ENCODE measurements around the gene PKNOX2. TPM values are rescaled to one million over a fixed set of nuclear protein-coding genes. Genes with fewer than 3 reads are reported as not detected.

Gene PKNOX2
- total RNA-seq, 1 donor from 2014 or later, result 21.5 TPM

GRCh38 chr11:125313271-125314219, 149.0 kb downstream of the PKNOX2 start:
- DNase-seq (ENCODE audit: low read depth, low spot score), result no peak
- Mint-ChIP-seq H3K9me3 (peaks cover 8% of the 10 kb centered on the region), H3K36me3 (ENCODE audit: low read depth) (peaks cover 15% of the 10 kb centered on the region), H3K4me1 (no peaks in the 10 kb centered on the region), H3K27me3 (ENCODE audit: low read depth) (no peaks in the 10 kb centered on the region), H3K4me3 (no peak overlapping the region), H3K27ac (ENCODE audit: unreplicated experiment) (no peak overlapping the region)
- no peak for TF ChIP-seq CTCF (conservative IDR thresholded peaks at IDR 0.05)

- DNase-seq (ENCODE audit: low read depth, low spot score), result no peak
- TF ChIP-seq CTCF (conservative IDR thresholded peaks at IDR 0.05), result no peak
- no peaks in the 10 kb centered on the region for H3K27me3 Mint-ChIP-seq (ENCODE audit: low read depth)
- no peak overlapping the region for H3K27ac Mint-ChIP-seq (ENCODE audit: unreplicated experiment)
- peaks cover 8% of the 10 kb centered on the region for H3K9me3 Mint-ChIP-seq
- H3K36me3 Mint-ChIP-seq (ENCODE audit: low read depth), result peaks cover 17% of the 10 kb centered on the region
- no peak overlapping the region for H3K4me3 Mint-ChIP-seq
- H3K4me1 Mint-ChIP-seq, result no peaks in the 10 kb centered on the region
Measured at GRCh38 chr11:125314276-125315078, 149.9 kb downstream of the PKNOX2 start.

- H3K36me3 Mint-ChIP-seq (ENCODE audit: low read depth), result peaks cover 17% of the 10 kb centered on the region
- H3K9me3 Mint-ChIP-seq, result peaks cover 8% of the 10 kb centered on the region
Measured at GRCh38 chr11:125315079-125315740, 150.7 kb downstream of the PKNOX2 start.

GRCh38 chr11:125317416-125317815, 152.9 kb downstream of the PKNOX2 start:
- H3K36me3 Mint-ChIP-seq (ENCODE audit: low read depth), result peaks cover 17% of the 10 kb centered on the region
- peaks cover 8% of the 10 kb centered on the region for H3K9me3 Mint-ChIP-seq
- no peak for DNase-seq (ENCODE audit: low read depth, low spot score)
- peaks cover 10% of the 10 kb centered on the region for H3K4me1 Mint-ChIP-seq
- no peak overlapping the region for H3K4me3 Mint-ChIP-seq
- TF ChIP-seq CTCF (conservative IDR thresholded peaks at IDR 0.05), result no peak
- no peak overlapping the region for H3K27ac Mint-ChIP-seq (ENCODE audit: unreplicated experiment)
- H3K27me3 Mint-ChIP-seq (ENCODE audit: low read depth), result no peaks in the 10 kb centered on the region

More at GRCh38 chr11:125315079-125315740, 150.7 kb downstream of the PKNOX2 start:
- no peak for TF ChIP-seq CTCF (conservative IDR thresholded peaks at IDR 0.05)
- DNase-seq (ENCODE audit: low read depth, low spot score), result no peak
- Mint-ChIP-seq H3K4me3 (no peak overlapping the region), H3K27me3 (ENCODE audit: low read depth) (no peaks in the 10 kb centered on the region), H3K4me1 (peaks cover 3% of the 10 kb centered on the region), H3K27ac (ENCODE audit: unreplicated experiment) (no peak overlapping the region)

GRCh38 chr11:125319649-125320048, 155.1 kb downstream of the PKNOX2 start:
- Mint-ChIP-seq H3K27me3 (ENCODE audit: low read depth) (no peaks in the 10 kb centered on the region), H3K4me3 (no peak overlapping the region), H3K9me3 (peaks cover 8% of the 10 kb centered on the region), H3K27ac (ENCODE audit: unreplicated experiment) (no peak overlapping the region), H3K4me1 (peaks cover 19% of the 10 kb centered on the region), H3K36me3 (ENCODE audit: low read depth) (peaks cover 17% of the 10 kb centered on the region)
- no peak for TF ChIP-seq CTCF (conservative IDR thresholded peaks at IDR 0.05)
- no peak for DNase-seq (ENCODE audit: low read depth, low spot score)
